A549 (cell line): ENCODE results near the gene LMTK2. TPM values are rescaled to one million over a fixed set of nuclear protein-coding genes. Genes with fewer than 3 reads are reported as not detected.
"Not testable (repeated sequence)": the region's sequence is repeated elsewhere in the genome, so short reads cannot be mapped to it uniquely, and the experiment has no call there.

ENCODE experiments used
- ATAC-seq, 2 experiments: fragments of 200-7000 bp in 1 of 2; fragments of >200 bp in 1 of 2; cut with Nextera tagmentation in 1 of 2; cut with Tn5 transposase in 1 of 2; 3 replicates each; pipeline versions ENCODE4 v1.8.0 to v1.9.1; 2018 to 2020; ENCODE audit warnings: mild to moderate bottlenecking in 1 of 2, moderate library complexity in 1 of 2
- CTCF ChIA-PET: fragments of 300-600 bp; sonication (Branson Sonifier 250); formaldehyde crosslinking; extraction: SDS; loops from one replicate; lab custom pipeline; 2021; ENCODE audit warnings: antibody characterized with exemption, inconsistent platforms; lab: Yijun Ruan, JAX
- POLR2A ChIA-PET: fragments of 350-600 bp; formaldehyde crosslinking; extraction: SDS; loops from one replicate; lab custom pipeline; 2021; ENCODE audit warnings: antibody characterized with exemption, inconsistent platforms; lab: Yijun Ruan, JAX
- DNase-seq, 2 experiments: peaks; one replicate each; pipeline versions ENCODE4 v3.0.0 to v3.0.0-alpha.2; 2011 to 2016; ENCODE audit warnings: low read depth in 1 of 2, low spot score in 1 of 2
- FAIRE-seq: peaks from 2 replicates; lab custom pipeline; 2011; peaks lifted over from hg19 to GRCh38; lab: Jason Lieb, UNC
- H3K27ac ChIP-seq, 2 experiments: fragments of >200 bp; sonication (Bioruptor Twin); formaldehyde crosslinking; 3 replicates each; pipeline ENCODE4 v1.5.1; 2016 to 2017
- H3K4me1 ChIP-seq: fragments of >200 bp; sonication (Bioruptor Twin); formaldehyde crosslinking; 3 replicates; pipeline ENCODE4 v1.6.1; 2016
- H3K4me2 ChIP-seq: fragments of >200 bp; sonication (Bioruptor Twin); formaldehyde crosslinking; 3 replicates; pipeline ENCODE4 v1.6.1; 2016
- H3K4me3 ChIP-seq: fragments of >200 bp; sonication (Bioruptor Twin); formaldehyde crosslinking; 3 replicates; pipeline ENCODE4 v1.5.1; 2016
- H3K9me3 ChIP-seq: fragments of >200 bp; sonication (Bioruptor Twin); formaldehyde crosslinking; 3 replicates; pipeline ENCODE4 v1.6.1; 2016
- CBX2 ChIP-seq: fragments of 200-600 bp; sonication (generic); IDR thresholded peaks from 2 replicates; pipeline ENCODE4 v1.6.1; 2016; ENCODE audit warnings: low read depth, mild to moderate bottlenecking, borderline replicate concordance
- CHD2 ChIP-seq: fragments of 150-350 bp; IDR thresholded peaks from 2 replicates; pipeline ENCODE4 v1.6.1; 2014; ENCODE audit warnings: low read length; ENCODE audit not compliant: partially characterized antibody
- CHD4 ChIP-seq: fragments of 200-600 bp; sonication (generic); IDR thresholded peaks from 2 replicates; pipeline ENCODE4 v1.6.1; 2016; ENCODE audit warnings: antibody characterized with exemption, mild to moderate bottlenecking, borderline replicate concordance
- FOSB ChIP-seq: fragments of 250-450 bp; sonication (Bioruptor Pico); IDR thresholded peaks from 2 replicates; pipeline ENCODE4 v1.5.0; 2020; ENCODE audit warnings: mild to moderate bottlenecking, moderate library complexity
- GATA3 ChIP-seq: IDR thresholded peaks from 2 replicates; pipeline ENCODE4 v1.6.1; 2012; ENCODE audit warnings: borderline replicate concordance
- HEYL ChIP-seq: fragments of 250-450 bp; sonication (Bioruptor Pico); IDR thresholded peaks from 2 replicates; pipeline ENCODE4 v1.8.0; 2021; ENCODE audit warnings: mild to moderate bottlenecking, moderate library complexity
- JUN ChIP-seq, 2 experiments: fragments of >200 bp; sonication (Bioruptor Twin); formaldehyde crosslinking; IDR thresholded peaks; 2 replicates in 1 of 2; 3 replicates in 1 of 2; pipeline ENCODE4 v1.6.1; 2016 to 2017
- JUNB ChIP-seq: fragments of >200 bp; sonication (Bioruptor Twin); formaldehyde crosslinking; IDR thresholded peaks from 2 replicates; pipeline ENCODE4 v1.6.1; 2016
- PHF8 ChIP-seq: fragments of 200-600 bp; sonication (generic); IDR thresholded peaks from 2 replicates; pipeline ENCODE4 v1.6.1; 2016; ENCODE audit warnings: low read depth, mild to moderate bottlenecking, antibody characterized with exemption, moderate library complexity, borderline replicate concordance
- POLR2A ChIP-seq: IDR thresholded peaks from 2 replicates; pipeline ENCODE4 v1.6.1; 2012; ENCODE audit warnings: mild to moderate bottlenecking, low read length
- RNF2 ChIP-seq: fragments of 200-600 bp; sonication (generic); IDR thresholded peaks from 2 replicates; pipeline ENCODE4 v1.6.1; 2016; ENCODE audit warnings: low read depth, mild to moderate bottlenecking, antibody characterized with exemption, moderate library complexity, borderline replicate concordance
- TFCP2L1 ChIP-seq: fragments of 250-450 bp; sonication (Bioruptor Pico); IDR thresholded peaks from 2 replicates; pipeline ENCODE4 v1.5.0; 2021; ENCODE audit warnings: mild to moderate bottlenecking
- WGBS: methylation state at CpG from one replicate; pipeline ENCODE4 v1.1.6; 2017; ENCODE audit errors: missing lambda C conversion rate; 5-methylcytosine and 5-hydroxymethylcytosine counted together
- polyA plus RNA-seq, 4 experiments: library from polyadenylated mRNA; depleted of rRNA in 3 of 4; stranded (reverse); fragments of >200 nt; fragmentation: RNase III in 1 of 4; extraction: RNeasy Plus Mini Kit Qiagen cat#74134 plus additional on column Dnase treatment in 1 of 4; gene quantifications; 2 replicates in 3 of 4; 3 replicates in 1 of 4; pipeline ENCODE4 v1.2.3, GENCODE V29; 2011 to 2017
- TF ChIP-seq, protein P1 (sequence below): IDR thresholded peaks from 2 replicates; pipeline ENCODE4 v1.6.1; 2012; ENCODE audit warnings: low read depth, borderline replicate concordance
- TF ChIP-seq, protein P2 (sequence below): fragments of 200-600 bp; sonication (generic); IDR thresholded peaks from 2 replicates; pipeline ENCODE4 v1.6.1; 2016; ENCODE audit warnings: antibody characterized with exemption, mild to moderate bottlenecking, moderate library complexity

LMTK2 gene
- polyA plus RNA-seq, 2 of the 4 experiments (the other 2 are of a cell fraction), result 7.9 to 13.0 TPM

DNA sequence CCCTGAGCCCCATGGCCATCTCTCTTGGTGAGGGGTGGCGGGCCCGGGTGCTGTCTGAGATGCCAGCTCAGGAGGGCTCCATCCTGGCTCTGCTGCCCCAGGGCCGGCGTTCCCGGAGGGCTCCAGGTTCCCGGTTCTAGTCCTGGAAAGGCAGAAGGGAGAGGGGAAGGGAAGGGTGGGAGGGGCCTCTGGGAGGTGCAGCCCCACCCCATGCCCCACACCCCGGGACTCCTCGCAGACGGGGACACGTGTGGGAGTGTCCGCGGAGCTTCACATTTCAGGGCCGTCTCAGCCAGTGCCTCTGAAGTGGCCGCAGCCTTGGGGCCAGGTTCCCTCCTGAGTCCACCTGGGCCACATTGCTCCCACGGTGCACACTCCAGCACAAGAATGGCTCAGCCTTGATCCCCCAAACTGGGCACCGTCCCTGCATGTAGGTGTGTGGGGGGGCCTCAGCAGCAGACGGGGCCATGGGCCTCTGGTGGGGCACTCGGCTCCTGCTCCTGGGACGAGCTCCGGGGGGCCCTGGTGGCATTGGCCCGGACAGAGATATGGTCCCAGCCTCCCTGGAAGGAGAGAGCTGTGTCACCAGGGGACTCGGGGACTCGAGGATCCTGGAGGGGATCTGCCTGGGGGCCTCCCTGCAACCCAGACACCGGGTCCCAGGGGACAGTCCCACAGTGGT lies 110.4 kb downstream of the LMTK2 start:
- H3K27ac ChIP-seq, result no peak overlapping the region
- TF ChIP-seq PHF8 (no peak), CHD2 (no peak), CBX2 (no peak), CHD4 (no peak)
- TF ChIP-seq, protein P1, sequence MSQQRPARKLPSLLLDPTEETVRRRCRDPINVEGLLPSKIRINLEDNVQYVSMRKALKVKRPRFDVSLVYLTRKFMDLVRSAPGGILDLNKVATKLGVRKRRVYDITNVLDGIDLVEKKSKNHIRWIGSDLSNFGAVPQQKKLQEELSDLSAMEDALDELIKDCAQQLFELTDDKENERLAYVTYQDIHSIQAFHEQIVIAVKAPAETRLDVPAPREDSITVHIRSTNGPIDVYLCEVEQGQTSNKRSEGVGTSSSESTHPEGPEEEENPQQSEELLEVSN, result no peak
- TF ChIP-seq, protein P2, sequence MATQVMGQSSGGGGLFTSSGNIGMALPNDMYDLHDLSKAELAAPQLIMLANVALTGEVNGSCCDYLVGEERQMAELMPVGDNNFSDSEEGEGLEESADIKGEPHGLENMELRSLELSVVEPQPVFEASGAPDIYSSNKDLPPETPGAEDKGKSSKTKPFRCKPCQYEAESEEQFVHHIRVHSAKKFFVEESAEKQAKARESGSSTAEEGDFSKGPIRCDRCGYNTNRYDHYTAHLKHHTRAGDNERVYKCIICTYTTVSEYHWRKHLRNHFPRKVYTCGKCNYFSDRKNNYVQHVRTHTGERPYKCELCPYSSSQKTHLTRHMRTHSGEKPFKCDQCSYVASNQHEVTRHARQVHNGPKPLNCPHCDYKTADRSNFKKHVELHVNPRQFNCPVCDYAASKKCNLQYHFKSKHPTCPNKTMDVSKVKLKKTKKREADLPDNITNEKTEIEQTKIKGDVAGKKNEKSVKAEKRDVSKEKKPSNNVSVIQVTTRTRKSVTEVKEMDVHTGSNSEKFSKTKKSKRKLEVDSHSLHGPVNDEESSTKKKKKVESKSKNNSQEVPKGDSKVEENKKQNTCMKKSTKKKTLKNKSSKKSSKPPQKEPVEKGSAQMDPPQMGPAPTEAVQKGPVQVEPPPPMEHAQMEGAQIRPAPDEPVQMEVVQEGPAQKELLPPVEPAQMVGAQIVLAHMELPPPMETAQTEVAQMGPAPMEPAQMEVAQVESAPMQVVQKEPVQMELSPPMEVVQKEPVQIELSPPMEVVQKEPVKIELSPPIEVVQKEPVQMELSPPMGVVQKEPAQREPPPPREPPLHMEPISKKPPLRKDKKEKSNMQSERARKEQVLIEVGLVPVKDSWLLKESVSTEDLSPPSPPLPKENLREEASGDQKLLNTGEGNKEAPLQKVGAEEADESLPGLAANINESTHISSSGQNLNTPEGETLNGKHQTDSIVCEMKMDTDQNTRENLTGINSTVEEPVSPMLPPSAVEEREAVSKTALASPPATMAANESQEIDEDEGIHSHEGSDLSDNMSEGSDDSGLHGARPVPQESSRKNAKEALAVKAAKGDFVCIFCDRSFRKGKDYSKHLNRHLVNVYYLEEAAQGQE, result no peak
- H3K4me1 ChIP-seq, result no peaks in the 10 kb centered on the region
- no peak for ATAC-seq
- FAIRE-seq, result no peak
- no peak for DNase-seq
- ChIA-PET CTCF (interaction anchor here (1.1 kb wide), 1 partner anchor 16 kb away, joined by 3 read pairs; no protein-coding TSS in a partner anchor), POLR2A (no interaction called here)
- no peaks in the 10 kb centered on the region for H3K9me3 ChIP-seq
- 93% methylated on average over 16 of the region's 24 CpGs for WGBS
- H3K4me2 ChIP-seq, result no peak overlapping the region
- no peak overlapping the region for H3K4me3 ChIP-seq

DNA sequence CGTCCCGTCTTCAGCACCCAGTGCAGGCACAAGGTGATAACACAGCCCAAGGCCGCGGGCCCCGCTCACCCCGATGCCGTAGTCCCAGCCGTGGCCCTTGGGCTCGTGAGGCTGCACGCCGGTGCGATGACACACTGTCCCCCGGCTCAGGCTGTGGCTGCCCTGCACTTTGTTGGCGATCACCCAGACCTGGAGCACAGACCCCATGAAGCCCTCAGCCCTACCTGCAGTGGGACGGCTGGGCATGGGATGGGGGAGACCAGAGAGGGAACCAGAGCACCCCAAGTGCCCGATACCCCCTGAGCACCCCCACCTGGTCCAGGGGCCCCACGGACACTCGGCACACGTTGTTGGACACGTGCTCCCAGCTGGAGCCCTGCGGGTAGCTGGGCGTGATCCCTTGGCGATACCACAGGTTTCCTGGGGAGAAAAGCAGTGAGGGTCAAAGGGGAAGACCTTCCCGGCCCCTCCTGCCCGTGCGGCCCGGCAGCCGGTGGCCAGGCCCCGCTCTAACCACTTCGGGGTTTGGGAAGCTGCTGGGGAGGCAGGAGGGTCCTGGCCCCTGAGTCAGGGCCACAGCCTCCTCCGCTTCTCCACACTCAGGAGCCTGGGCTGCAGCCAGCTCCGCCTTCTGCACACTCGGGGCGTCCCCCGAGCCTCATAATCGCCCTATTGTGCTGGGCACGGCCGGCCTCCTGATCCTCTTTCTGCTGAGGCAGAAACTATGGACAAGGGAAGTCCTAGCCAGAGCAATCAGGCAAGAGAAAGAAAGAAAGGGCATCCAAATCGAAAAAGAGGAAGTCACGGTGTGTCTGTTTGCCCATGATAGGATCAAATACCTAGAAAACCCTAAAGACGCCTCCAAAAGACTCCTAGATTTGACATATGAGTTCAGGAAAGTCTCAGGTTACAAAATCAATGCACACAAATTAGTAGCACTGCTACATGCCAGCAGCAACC lies 111.2 kb downstream of the LMTK2 start:
- Histone ChIP-seq H3K4me2 (no peak overlapping the region), H3K27ac (no peak overlapping the region), H3K4me1 (peaks cover under 1% of the 10 kb centered on the region; the same call in 1 of the 3 replicates), H3K4me3 (no peak overlapping the region), H3K9me3 (no peaks in the 10 kb centered on the region)
- no peak for DNase-seq
- no peak for TF ChIP-seq POLR2A
- no peak for TF ChIP-seq FOSB
- TF ChIP-seq TFCP2L1 (CRISPR knock-in tag), result no peak
- TF ChIP-seq HEYL (CRISPR knock-in tag), result no peak
- TF ChIP-seq JUN (IDR thresholded peaks at IDR 0.05), result no peak
- TF ChIP-seq JUNB, result no peak
- TF ChIP-seq RNF2, result no peak
- no peak for TF ChIP-seq GATA3
- ChIA-PET CTCF (interaction anchor here (1.1 kb wide), 1 partner anchor 16 kb away, joined by 3 read pairs; no protein-coding TSS in a partner anchor), POLR2A (no interaction called here)
- FAIRE-seq, result no peak
- ATAC-seq, result no peak
- WGBS, result 81% methylated on average over 34 of the region's 41 CpGs

DNA sequence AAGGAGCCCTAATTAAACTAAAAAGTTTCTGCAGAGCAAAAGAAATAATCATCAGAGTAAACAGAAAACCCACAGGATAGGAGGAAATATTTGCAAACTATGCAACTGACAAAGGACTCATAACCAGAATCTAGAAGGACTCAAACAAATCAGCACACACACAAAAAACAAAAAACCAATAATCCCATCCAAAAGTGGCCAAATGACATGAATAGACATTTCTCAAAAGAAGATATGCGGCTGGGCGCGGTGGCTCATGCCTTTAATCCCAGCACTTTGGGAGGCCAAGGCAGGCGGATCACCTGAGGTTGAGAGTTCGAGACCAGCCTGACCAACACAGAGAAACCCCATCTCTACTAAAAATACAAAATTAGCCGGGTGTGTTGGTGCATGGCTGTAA lies 112.7 kb downstream of the LMTK2 start:
- ATAC-seq, POLR2A ChIA-PET, H3K27ac ChIP-seq, FAIRE-seq, H3K4me3 ChIP-seq, H3K9me3 ChIP-seq, H3K4me2 ChIP-seq, H3K4me1 ChIP-seq, DNase-seq: not testable (repeated sequence)
- whole genome bisulfite sequencing, result 91% methylated on average over 6 of the region's 6 CpGs
- CTCF ChIA-PET, result interaction anchor here (0.9 kb wide), 1 partner anchor 9 kb away, joined by 3 read pairs; no protein-coding TSS in a partner anchor
